ENCODE measurements around the gene B4GALT3.

GRCh38 chr1:161191971-161192370, 14.7 kb upstream of the B4GALT3 start:
- TF ChIP-seq GATA3 (IDR thresholded peaks at IDR 0.05; ENCODE audit: low read depth, low read length) (no peak), GATA2 (IDR thresholded peaks at IDR 0.05; ENCODE audit: low read depth, low read length) (no peak)

Measured in SH-SY5Y (cell line).